AG10803 (cell line): ENCODE measurements around the gene PTPRE.

Source experiments
- DNase-seq: peaks from one replicate; pipeline ENCODE4 v3.0.0; 2010; ENCODE audit warnings: low read depth
- H3K4me3 ChIP-seq: 2 replicates; pipeline ENCODE4 v1.5.1; 2011; ENCODE audit warnings: mild to moderate bottlenecking, low read length, control low read depth
- TF ChIP-seq, protein P1 (sequence below): conservative IDR thresholded peaks from 2 replicates; pipeline ENCODE4 v1.5.1; 2011; ENCODE audit warnings: mild to moderate bottlenecking, low read length, control low read depth, inconsistent platforms

Gene PTPRE

DNA sequence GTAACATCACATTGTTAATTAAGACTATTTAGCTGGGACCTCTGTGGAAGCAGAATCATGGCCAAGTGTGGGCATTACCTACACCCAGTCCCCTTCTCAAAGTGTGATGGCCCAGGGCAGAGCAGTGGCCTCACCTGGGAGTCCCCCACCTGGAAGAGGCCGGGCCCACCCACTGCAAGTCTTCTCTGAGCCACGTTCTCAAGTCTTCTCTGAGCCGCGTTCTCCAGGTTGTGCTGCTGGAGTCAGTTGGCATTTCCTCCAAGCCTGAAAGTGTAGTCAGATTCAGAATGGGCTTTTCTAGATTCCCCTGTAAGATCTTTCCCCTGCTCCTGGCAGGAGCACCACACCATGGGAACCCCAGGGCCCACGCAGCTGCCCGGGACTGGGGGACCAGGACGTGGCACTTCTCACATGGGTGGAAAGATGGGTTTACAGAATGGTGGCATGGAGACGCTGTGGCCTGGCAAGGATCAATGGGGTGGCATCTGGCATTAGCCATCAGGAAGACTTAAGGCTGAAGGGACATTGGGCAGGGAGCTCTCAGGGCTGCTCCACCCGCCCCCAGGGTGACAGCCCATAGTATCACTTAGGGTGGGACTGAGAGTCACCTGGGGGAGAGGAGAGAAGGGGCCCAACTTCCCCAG is 151.3 kb downstream of the PTPRE start:
- no peak for DNase-seq
- TF ChIP-seq, protein P1, sequence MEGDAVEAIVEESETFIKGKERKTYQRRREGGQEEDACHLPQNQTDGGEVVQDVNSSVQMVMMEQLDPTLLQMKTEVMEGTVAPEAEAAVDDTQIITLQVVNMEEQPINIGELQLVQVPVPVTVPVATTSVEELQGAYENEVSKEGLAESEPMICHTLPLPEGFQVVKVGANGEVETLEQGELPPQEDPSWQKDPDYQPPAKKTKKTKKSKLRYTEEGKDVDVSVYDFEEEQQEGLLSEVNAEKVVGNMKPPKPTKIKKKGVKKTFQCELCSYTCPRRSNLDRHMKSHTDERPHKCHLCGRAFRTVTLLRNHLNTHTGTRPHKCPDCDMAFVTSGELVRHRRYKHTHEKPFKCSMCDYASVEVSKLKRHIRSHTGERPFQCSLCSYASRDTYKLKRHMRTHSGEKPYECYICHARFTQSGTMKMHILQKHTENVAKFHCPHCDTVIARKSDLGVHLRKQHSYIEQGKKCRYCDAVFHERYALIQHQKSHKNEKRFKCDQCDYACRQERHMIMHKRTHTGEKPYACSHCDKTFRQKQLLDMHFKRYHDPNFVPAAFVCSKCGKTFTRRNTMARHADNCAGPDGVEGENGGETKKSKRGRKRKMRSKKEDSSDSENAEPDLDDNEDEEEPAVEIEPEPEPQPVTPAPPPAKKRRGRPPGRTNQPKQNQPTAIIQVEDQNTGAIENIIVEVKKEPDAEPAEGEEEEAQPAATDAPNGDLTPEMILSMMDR, result no peak
- no peak overlapping the region for H3K4me3 ChIP-seq

DNA sequence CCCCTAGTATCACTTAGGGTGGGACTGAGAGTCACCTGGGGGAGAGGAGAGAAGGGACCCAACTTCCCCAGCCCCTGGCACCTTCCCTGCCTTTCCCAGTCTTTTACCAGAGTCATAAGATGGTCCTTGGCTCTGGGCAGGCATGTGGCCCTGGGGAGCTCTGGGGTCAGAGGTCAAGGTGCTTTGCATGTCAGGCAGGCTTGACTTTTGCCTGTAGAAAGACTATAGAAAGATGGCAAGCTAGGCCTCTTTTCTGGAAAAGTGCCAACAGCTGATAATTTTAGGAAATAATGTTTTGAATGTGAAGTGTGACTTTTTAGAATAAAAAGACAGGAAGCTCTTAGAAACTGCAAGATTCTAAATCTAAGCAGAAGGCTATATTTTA is 151.8 kb downstream of the PTPRE start:
- H3K4me3 ChIP-seq, result no peak overlapping the region
- no peak for DNase-seq
- TF ChIP-seq, protein P1, result no peak

DNA sequence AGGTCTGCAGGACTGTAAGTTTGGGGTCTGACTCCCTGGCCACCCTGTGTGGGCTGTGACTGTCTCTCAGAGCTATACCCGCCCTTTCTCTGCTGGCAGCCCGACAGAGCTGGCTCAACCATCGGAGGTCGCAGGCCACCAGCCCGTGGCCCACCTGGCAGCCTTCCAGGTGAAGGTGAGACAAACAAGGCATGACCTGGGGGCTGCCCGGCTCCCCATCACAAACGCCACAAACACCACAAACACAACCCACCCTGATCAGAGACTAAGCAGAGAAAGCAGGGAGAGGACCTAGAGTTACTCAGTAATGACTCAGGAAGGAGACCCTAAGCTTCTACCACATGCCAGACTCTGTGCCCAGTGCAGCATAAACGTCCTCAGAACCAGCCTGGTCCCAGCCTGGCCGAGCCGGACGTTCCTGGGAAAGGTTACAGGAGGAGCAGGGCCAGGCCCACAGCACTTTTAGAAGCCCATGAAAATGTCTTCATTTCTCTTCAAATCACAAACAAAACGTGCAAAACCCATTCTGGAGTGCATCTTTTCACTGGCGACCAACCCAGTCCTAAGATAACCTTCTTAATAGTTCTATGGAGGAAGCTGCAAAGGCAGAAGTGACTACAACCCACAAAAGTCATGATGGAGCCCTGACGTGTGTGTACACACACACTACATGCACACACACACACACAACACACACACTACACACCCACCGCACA is 152.5 kb downstream of the PTPRE start:
- no peak for DNase-seq
- TF ChIP-seq, protein P1, result no peak
- no peak overlapping the region for H3K4me3 ChIP-seq

DNA sequence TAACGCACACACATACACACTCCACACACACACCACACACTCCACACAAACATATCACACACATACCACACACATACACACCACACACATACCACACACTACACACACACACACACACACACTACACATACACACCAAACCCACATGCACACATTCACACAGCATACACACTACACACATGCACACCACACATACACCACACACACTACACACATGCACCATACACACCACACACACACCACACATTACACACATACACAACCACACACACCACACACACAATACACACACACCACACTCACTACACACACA is 153.0 kb downstream of the PTPRE start:
- TF ChIP-seq, protein P1, result no peak

DNA sequence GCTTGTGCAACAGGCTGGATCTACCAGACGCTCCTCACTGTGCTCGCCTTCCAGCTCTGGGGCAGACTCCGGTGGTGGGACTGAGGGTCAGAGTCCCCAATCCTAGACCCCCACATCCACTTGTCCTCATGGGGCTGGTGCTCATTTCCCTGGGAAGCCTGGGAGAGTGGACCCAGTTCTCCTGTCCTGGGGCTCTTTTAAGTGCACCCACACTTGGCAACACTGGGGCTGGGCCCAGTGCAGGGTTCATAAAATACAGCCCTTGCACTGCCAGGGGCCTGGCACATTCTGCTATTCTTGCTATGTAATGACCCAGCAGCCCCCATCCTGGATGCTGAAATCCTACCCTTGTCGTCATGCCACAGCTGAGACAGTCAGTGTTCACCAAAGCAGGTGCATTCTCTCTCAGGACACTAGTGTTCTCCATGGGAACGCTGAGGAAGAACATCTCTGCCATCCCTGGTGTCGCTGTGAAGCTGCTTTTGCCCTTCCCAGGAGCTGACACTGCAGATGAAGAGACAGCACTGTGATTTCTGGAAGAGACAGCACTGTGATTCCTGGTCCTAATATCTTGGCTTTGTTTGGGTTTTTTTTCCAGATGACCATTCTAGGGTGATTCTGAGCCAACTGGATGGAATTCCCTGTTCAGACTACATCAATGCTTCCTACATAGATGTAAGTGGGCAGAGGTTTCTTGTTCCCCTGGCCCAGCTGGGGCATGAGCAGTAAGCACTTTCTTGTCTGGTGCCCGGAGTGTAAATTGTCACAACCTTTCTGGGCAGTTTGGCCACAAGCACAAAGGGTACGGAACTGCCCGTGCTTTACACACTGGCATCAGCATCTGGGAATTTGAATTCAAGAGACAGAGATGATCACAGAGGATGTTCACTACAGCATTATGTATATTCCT is 153.7 kb downstream of the PTPRE start:
- DNase-seq, result no peak
- H3K4me3 ChIP-seq, result no peak overlapping the region
- TF ChIP-seq, protein P1, result no peak

More for the DNA sequence above, 153.0 kb downstream of the PTPRE start:
- no peak for DNase-seq
- no peak overlapping the region for H3K4me3 ChIP-seq

DNA sequence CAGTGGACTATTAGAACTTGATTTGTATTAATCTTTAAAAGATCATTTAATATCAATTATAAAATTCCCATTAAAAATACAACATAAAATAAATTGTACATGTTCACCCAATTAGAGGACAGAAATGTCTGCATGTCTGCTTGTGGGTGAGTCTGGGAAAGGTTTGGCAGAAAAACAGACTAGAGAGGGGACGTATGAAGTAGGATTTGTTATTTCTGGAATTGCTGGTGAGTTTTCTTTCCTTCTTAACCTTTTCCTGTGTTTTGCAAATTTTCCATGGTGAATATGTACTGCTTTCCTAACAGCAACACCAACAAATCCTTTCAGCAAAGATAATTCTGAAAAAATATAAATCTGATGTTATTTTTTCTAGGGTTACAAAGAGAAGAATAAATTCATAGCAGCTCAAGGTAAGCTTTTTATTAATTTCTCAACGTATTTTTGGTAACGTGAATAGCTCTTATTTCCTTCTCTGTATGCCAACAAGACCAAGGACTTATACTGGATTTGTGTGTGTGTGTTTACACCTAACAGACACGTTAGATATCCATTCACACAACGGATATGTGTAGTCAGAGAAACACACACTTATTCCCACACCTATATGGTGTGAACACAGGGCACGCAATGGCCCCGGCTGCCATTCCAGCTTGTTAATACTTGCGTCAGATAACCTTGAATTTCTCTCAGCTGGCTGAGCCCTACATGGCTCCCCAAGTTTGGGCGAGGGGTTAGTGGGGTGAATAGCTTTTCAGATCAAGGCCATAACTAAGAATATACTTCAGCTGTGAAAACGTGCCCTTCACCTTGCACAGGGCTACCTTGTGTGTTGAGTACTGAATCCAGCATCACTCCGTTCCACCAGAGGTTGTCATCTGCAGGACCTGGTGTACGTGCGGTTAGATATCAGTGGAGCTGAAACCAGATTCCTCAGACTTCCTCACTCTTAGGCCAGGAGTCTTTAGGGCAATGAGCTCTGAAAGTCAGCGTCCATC is 154.7 kb downstream of the PTPRE start:
- no peak for DNase-seq
- TF ChIP-seq, protein P1, result no peak
- no peak overlapping the region for H3K4me3 ChIP-seq
